ENCODE data around the gene ACOXL. TPM values are rescaled to one million over a fixed set of nuclear protein-coding genes. Genes with fewer than 3 reads are reported as not detected.

Gene ACOXL
- total and polyA plus RNA-seq, 2 of the 8 experiments (the other 6 are each of a cell fraction or from before 2014, with no cell fraction given) = 11.4 to 20.6 TPM

GRCh38 chr2:110934948-110935347 lies 202.6 kb downstream of the ACOXL start (continued):
- TF ChIP-seq CHD7 (IDR thresholded peaks at IDR 0.05; ENCODE audit: insufficient replicate concordance, low read length) (no peak), BCL11A (IDR thresholded peaks at IDR 0.05; ENCODE audit: low read depth in 2 of 2, low read length in 2 of 2) (no peak), ASH2L (IDR thresholded peaks at IDR 0.05; ENCODE audit: low read length) (no peak), EZH2 (IDR thresholded peaks at IDR 0.05; ENCODE audit: low read depth, low read length, severe bottlenecking) (no peak), CHD2 (IDR thresholded peaks at IDR 0.05; ENCODE audit: low read length) (no peak), ATF3 (IDR thresholded peaks at IDR 0.05; ENCODE audit: insufficient read depth, low read depth, low read length) (no peak), HDAC2 (IDR thresholded peaks at IDR 0.05; ENCODE audit: borderline replicate concordance in 1 of 2, low read depth in 2 of 2, low read length in 2 of 2) (no peak), POLR2A (IDR thresholded peaks at IDR 0.05; ENCODE audit: control extremely low read depth in 1 of 2, low read depth in 2 of 2, low read length in 2 of 2) (no peak), SIN3A (conservative IDR thresholded peaks at IDR 0.05 in 1 of 2, IDR thresholded peaks at IDR 0.05 in 1 of 2; ENCODE audit: low read depth in 1 of 2, low read length in 2 of 2) (no peak), RBBP5 (IDR thresholded peaks at IDR 0.05; ENCODE audit: borderline replicate concordance, low read depth, low read length) (no peak)
